UCSD-AML1 (cell line): Measurements from ENCODE around the gene PTH2R.
"Not testable (repeated sequence)": the region's sequence is repeated elsewhere in the genome, so short reads cannot be mapped to it uniquely, and the experiment has no call there.

ENCODE experiments used
- DNase-seq: peaks from one replicate; lab custom pipeline; 2025; ENCODE audit not compliant: unreplicated experiment; lab: John Stamatoyannopoulos, UW

Gene PTH2R, protein sequence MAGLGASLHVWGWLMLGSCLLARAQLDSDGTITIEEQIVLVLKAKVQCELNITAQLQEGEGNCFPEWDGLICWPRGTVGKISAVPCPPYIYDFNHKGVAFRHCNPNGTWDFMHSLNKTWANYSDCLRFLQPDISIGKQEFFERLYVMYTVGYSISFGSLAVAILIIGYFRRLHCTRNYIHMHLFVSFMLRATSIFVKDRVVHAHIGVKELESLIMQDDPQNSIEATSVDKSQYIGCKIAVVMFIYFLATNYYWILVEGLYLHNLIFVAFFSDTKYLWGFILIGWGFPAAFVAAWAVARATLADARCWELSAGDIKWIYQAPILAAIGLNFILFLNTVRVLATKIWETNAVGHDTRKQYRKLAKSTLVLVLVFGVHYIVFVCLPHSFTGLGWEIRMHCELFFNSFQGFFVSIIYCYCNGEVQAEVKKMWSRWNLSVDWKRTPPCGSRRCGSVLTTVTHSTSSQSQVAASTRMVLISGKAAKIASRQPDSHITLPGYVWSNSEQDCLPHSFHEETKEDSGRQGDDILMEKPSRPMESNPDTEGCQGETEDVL

DNA sequence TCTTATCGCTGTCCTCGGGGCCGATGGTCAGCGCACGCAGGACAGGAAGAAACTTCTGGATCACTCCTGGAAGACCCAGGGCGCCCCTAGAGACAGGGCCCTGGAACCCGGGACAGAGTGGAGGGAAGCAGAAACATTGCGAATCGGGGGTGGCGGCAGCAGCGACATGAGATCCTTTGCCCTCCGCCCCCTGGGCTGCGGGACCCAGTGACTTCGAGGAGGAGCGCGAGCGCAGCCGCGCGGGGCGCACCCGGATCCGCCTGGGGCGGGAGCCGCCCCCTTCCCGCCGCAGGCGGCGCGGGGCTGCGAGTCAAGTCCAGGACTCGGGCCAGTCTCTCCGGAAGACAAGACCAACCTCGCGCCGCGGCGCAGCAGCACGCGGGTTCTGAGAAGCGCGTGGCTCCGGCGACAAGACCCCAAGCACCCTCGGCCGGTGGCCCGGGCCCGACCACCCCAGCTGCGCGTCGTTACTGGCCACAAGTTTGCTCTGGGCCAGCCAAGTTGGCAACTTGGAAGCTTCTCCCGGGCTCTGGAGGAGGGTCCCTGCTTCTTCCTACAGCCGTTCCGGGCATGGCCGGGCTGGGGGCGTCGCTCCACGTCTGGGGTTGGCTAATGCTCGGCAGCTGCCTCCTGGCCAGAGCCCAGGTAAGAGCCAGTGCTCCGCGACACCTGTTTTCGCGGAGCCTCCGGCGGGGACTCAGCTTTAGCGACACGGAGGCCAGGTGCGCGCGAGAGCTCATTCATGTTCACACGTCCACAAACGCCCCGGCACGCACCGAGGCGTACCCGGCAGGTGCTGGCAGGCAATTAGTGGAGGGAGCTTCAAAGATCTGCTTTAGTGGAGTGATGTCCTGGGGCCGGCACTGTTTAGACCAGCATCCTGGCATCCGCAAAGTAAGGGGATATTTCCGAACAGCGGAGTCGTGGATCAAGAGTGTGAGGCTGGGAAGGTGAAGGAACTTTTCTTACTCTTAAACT, at the start of gene PTH2R:
Gene PTH2R (plus strand): TSS at position 319 of the 978 bp plus-strand sequence. CDS start 252 bp downstream, at position 571.
- no peak for DNase-seq

DNA sequence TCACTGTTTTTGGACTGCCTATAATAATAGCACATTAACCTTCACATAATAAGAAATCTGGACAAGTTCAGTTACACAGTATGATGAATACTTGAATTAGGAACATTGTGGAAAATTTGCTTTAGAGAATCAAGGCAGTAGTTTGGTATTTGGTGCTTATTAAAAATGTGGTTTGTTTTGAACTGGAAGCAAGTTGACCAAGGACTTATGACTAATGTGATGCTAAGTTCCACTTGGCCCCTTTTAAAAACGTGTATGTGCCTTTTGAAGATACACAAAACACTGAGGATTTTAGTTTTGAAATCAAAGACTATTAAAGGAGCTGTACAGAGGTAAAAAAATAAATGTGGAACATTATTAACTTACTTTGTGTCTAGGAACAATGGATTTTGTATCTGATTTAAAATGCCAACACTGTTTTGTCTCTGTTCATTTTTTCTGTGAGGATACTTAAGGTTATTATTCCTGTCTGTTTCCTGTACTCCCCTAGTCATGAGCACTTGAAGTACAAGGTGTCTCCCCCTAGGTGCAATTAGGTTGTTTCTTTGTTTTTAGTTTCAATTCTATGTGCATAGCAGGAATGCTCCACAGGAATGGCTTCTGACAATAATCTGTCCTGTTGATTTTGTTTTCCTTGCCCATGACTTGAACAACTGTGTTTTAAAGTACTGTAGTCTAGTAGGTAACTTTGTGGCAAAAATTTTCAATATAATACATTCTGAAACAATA, 49.6 kb upstream of the PTH2R start:
- DNase-seq, result no peak

- no peak for DNase-seq
Observed at GRCh38 chr2:208358758-208359631, 47.6 kb upstream of the PTH2R start.

- no peak for DNase-seq
Observed at GRCh38 chr2:208359632-208359986, 47.0 kb upstream of the PTH2R start.

DNA sequence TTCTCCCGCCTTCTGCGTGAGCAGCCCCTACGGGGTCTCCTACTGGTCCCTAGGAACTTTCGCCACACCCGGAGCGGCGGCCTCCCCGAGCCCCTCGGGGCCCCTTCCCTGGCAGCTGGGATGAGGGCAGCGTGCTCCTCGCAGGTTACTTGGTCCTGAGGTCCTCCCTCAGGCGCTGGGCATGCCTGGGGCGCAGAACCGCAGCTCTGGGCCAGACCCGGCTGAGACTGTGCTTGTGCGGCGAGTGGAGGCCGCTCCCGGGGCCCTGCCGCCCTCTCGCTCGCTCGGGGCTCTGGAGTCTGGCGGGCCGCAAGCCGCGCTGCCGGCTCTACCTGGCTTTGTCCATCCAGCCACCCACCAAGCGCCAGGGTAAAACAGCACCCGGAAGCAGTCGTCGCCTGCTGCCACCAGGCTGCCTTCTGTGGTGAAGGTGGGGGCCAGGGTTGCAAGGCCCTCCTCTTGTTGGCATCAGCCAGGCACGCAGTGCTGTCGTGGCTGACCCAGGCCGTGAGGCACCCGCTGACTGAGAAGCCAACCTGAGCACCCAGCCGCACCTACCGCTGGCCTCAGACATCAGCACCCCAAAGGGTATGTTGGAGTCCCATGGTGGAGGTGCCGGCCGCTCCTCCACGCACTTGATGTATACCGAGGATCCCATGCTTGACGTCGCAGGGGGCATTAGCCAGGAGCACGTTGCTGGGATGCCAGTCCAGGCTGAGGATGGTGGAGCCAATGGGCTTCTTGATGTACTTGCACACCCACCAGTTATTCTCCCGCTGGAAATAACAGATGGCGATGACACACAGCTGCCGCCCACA, 46.1 kb upstream of the PTH2R start:
- no peak for DNase-seq

- no peak for DNase-seq
Observed at GRCh38 chr2:208361077-208361441, 45.5 kb upstream of the PTH2R start.

- no peak for DNase-seq
Observed at GRCh38 chr2:208363485-208363884, 43.1 kb upstream of the PTH2R start.

GRCh38 chr2:208366215-208367127, 40.1 kb upstream of the PTH2R start:
- no peak for DNase-seq

- DNase-seq, result no peak
Observed at GRCh38 chr2:208369091-208369490, 37.5 kb upstream of the PTH2R start.

- DNase-seq, result no peak
Observed at GRCh38 chr2:208370881-208371633, 35.5 kb upstream of the PTH2R start.

- no peak for DNase-seq
Observed at GRCh38 chr2:208371634-208371935, 35.0 kb upstream of the PTH2R start.

GRCh38 chr2:208373460-208374089, 33.0 kb upstream of the PTH2R start:
- DNase-seq, result no peak

- no peak for DNase-seq
Observed at GRCh38 chr2:208375491-208376068, 31.0 kb upstream of the PTH2R start.

DNA sequence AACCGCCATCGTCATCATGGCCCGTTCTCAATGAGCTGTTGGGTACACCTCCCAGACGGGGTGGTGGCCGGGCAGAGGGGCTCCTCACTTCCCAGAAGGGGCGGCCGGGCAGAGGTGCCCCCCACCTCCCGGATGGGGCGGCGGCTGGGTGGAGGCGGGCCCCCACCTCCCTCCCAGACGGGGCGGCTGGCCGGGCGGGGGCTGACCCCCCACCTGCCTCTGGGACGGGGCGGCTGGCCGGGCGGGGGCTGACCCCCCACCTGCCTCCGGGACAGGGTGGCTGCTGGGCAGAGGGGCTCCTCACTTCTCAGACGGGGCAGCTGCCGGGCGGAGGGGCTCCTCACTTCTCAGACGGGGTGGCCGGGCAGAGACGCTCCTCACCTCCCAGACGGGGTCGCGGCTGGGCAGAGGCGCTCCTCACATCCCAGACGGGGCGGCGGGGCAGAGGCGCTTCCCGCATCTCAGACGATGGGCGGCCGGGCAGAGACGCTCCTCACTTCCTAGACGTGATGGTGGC, 29.2 kb upstream of the PTH2R start:
- not testable (repeated sequence) for DNase-seq

- DNase-seq, result no peak
Observed at GRCh38 chr2:208379192-208379591, 27.4 kb upstream of the PTH2R start.

DNA sequence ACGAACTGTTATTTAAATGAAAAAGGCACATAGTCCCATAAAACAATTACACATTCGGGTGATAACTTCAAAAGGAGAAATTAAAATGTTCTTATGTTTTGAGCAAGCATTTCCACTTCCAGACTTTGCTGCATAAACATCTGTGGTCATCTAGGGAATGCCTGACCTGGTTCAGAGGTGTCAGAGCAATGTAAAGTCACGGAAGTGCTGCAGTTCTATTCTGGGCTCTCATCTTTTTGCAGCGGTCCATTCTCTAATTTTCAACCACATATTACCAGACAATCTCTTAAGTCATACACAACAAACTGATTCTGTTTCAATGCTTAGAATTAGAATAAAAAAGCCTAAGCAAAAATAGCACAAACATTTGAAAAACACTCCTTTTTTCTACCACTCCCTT, 22.0 kb upstream of the PTH2R start:
- DNase-seq, result no peak

DNA sequence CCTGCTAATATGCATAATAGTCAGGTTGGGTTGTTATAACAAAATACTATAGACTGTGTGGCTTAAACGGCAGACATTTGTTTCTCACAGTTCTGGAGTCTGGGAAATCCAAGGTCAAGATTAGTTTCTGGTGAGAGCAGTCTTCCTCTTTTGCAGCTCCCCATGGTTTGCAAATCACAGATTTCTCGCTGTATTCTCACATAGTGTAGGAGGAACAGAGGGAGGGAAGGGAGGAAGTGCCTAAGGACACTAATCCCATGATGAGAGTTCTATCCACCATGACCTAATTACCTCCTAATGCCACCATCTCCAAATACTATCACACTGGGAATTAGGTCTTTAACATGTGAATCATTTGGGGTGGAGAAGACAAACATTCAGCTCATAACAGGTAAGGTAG, 20.1 kb upstream of the PTH2R start:
- DNase-seq, result no peak
